GM06990 (cell line): Measurements from ENCODE around the gene SULF2.

Experiments used
- DNase-seq: peaks from one replicate; pipeline ENCODE4 v3.0.0-alpha.2; 2011; ENCODE audit not compliant: insufficient read length; ENCODE audit errors: extremely low read depth
- H3K27me3 ChIP-seq: replicated peaks from 2 replicates; pipeline ENCODE4 v1.6.0; 2011; ENCODE audit warnings: low read length; ENCODE audit not compliant: control insufficient read depth, insufficient read depth
- H3K36me3 ChIP-seq: 2 replicates; pipeline ENCODE4 v1.5.1; 2011; ENCODE audit warnings: low read length; ENCODE audit not compliant: control insufficient read depth, insufficient read depth
- H3K4me3 ChIP-seq: replicated peaks from 2 replicates; pipeline ENCODE4 v1.5.1; 2011; ENCODE audit warnings: low read depth, mild to moderate bottlenecking, control low read depth, low read length
- CTCF ChIP-seq: IDR thresholded peaks from 2 replicates; pipeline ENCODE4 v1.5.1; 2011; ENCODE audit warnings: low read length, control low read depth, mild to moderate bottlenecking, inconsistent platforms; ENCODE audit not compliant: insufficient read depth, poor library complexity, severe bottlenecking

Gene SULF2

GRCh38 chr20:47642624-47643023 lies 142.7 kb downstream of the SULF2 start:
- no peak for TF ChIP-seq CTCF
- Histone ChIP-seq H3K36me3 (peaks cover 25% of the 10 kb centered on the region), H3K4me3 (no peak overlapping the region), H3K27me3 (no peaks in the 10 kb centered on the region)
- no peak for DNase-seq

- no peaks in the 10 kb centered on the region for H3K27me3 ChIP-seq
- peaks cover 24% of the 10 kb centered on the region for H3K36me3 ChIP-seq
- no peak overlapping the region for H3K4me3 ChIP-seq
- no peak for DNase-seq
- TF ChIP-seq CTCF = no peak
Observed at GRCh38 chr20:47642118-47642517, 143.2 kb downstream of the SULF2 start.

GRCh38 chr20:47638851-47639250 lies 146.4 kb downstream of the SULF2 start:
- no peak for DNase-seq
- Histone ChIP-seq H3K27me3 (no peaks in the 10 kb centered on the region), H3K4me3 (no peak overlapping the region), H3K36me3 (peaks cover 24% of the 10 kb centered on the region)
- no peak for TF ChIP-seq CTCF

GRCh38 chr20:47635256-47635655 lies 150.0 kb downstream of the SULF2 start:
- TF ChIP-seq CTCF = no peak
- H3K4me3 ChIP-seq = no peak overlapping the region
- no peaks in the 10 kb centered on the region for H3K27me3 ChIP-seq
- DNase-seq = no peak
- H3K36me3 ChIP-seq = peaks cover 23% of the 10 kb centered on the region

GRCh38 chr20:47631078-47631477 lies 154.2 kb downstream of the SULF2 start:
- no peak for DNase-seq

More at GRCh38 chr20:47631078-47631477, 154.2 kb downstream of the SULF2 start:
- H3K36me3 ChIP-seq = peaks cover 13% of the 10 kb centered on the region
- no peaks in the 10 kb centered on the region for H3K27me3 ChIP-seq
- no peak for TF ChIP-seq CTCF
- H3K4me3 ChIP-seq = no peak overlapping the region
